ENCODE data around the gene SMIM10L2A. TPM values are rescaled to one million over a fixed set of nuclear protein-coding genes. Genes with fewer than 3 reads are reported as not detected.
"Not testable (repeated sequence)": the region's sequence is repeated elsewhere in the genome, so short reads cannot be mapped to it uniquely, and the experiment has no call there.

SMIM10L2A gene
- total and polyA plus RNA-seq, 2 of the 8 experiments (the other 6 are each of a cell fraction or from before 2014, with no cell fraction given), result 5.0 to 7.5 TPM

GRCh38 chrX:135422810-135423168 lies 1.0 kb downstream of the SMIM10L2A start:
- H3K4me3 ChIP-seq (ENCODE audit: extremely low read depth in 1 of 4, insufficient read depth in 2 of 4, low read depth in 3 of 4, low read length in 4 of 4), result peak overlapping the region; percentile 42 to 61 (median 49); a peak in 6 of 8 replicates
- H2BK12ac ChIP-seq (ENCODE audit: low read depth, low read length); H3K18ac ChIP-seq (ENCODE audit: extremely low read depth, low read length); H2BK120ac ChIP-seq (replicated peaks; ENCODE audit: low read depth, low read length); H4K20me1 ChIP-seq (replicated peaks in 1 of 2; ENCODE audit: control insufficient read depth in 1 of 2, insufficient read depth in 2 of 2, low read length in 2 of 2); H3K4me1 ChIP-seq (replicated peaks in 1 of 4; ENCODE audit: control insufficient read depth in 3 of 4, insufficient read depth in 4 of 4, low read length in 3 of 4); FAIRE-seq; H3K4ac ChIP-seq (replicated peaks; ENCODE audit: insufficient read length, low read depth, low read length); H3K27ac ChIP-seq (ENCODE audit: low read depth, low read length); H3K14ac ChIP-seq (ENCODE audit: insufficient read length); H4K91ac ChIP-seq (replicated peaks; ENCODE audit: insufficient read length, low read length); H2AK5ac ChIP-seq (ENCODE audit: low read depth, low read length); H2BK15ac ChIP-seq (ENCODE audit: low read length); H3K9me3 ChIP-seq (ENCODE audit: insufficient read depth in 2 of 2, low read depth in 1 of 2, low read length in 1 of 2); H3K23me2 ChIP-seq (ENCODE audit: low read depth, low read length); DNase-seq (ENCODE audit: low read depth in 1 of 2, low spot score in 2 of 2); H3K27me3 ChIP-seq (replicated peaks in 1 of 4; ENCODE audit: control insufficient read depth in 3 of 4, extremely low read depth in 1 of 4, insufficient read depth in 3 of 4, low read length in 3 of 4); H3K36me3 ChIP-seq (ENCODE audit: control insufficient read depth in 2 of 4, insufficient read depth in 4 of 4, low read length in 3 of 4); H3K56ac ChIP-seq (replicated peaks; ENCODE audit: insufficient read length, low read depth, low read length); H3K23ac ChIP-seq (ENCODE audit: insufficient read length); H2BK20ac ChIP-seq (ENCODE audit: low read length); H4K5ac ChIP-seq (ENCODE audit: insufficient read length, low read depth, low read length); H4K8ac ChIP-seq (ENCODE audit: extremely low read depth, insufficient read depth, low read length); H2BK5ac ChIP-seq (ENCODE audit: low read depth, low read length); H3K9ac ChIP-seq (replicated peaks in 1 of 4; ENCODE audit: extremely low read depth in 1 of 4, low read depth in 3 of 4, low read length in 3 of 4); H3K79me1 ChIP-seq (ENCODE audit: low read depth, low read length); H2AFZ ChIP-seq (ENCODE audit: low read length); H3K79me2 ChIP-seq (ENCODE audit: control insufficient read depth in 1 of 2, insufficient read depth in 2 of 2, low read length in 2 of 2): not testable (repeated sequence)
- CTCF ChIA-PET (ENCODE audit: partially characterized antibody), result interaction anchor here (0.6 kb wide), 1 partner anchor 598 kb away, joined by 5 read pairs; no protein-coding TSS in a partner anchor
- POLR2A ChIA-PET (ENCODE audit: partially characterized antibody), result interaction anchor here (1.2 kb wide), 1 partner anchor 10 kb away, joined by 3 read pairs; no protein-coding TSS in a partner anchor
- 70% methylated on average over 2 of the region's 10 CpGs; no CpG with 5 or more reads in 1 of the 2 experiments for WGBS, 2 experiments (ENCODE audit: extremely low coverage in 1 of 2, insufficient coverage in 1 of 2, insufficient read length in 1 of 2, insufficient replicate concordance in 2 of 2, low coverage in 1 of 2, low lambda C conversion rate in 2 of 2, missing lambda C conversion rate in 1 of 2)
- peak overlapping the region; percentile 65 to 67; a peak in 3 of 4 replicates for H3K4me2 ChIP-seq (ENCODE audit: insufficient read depth in 1 of 2, low read depth in 2 of 2, low read length in 2 of 2)
